ENCODE results near the gene AIRE. TPM values are rescaled to one million over a fixed set of nuclear protein-coding genes. Genes with fewer than 3 reads are reported as not detected.

AIRE gene
- total RNA-seq, 1 donor from 2014 or later: not detected

DNA sequence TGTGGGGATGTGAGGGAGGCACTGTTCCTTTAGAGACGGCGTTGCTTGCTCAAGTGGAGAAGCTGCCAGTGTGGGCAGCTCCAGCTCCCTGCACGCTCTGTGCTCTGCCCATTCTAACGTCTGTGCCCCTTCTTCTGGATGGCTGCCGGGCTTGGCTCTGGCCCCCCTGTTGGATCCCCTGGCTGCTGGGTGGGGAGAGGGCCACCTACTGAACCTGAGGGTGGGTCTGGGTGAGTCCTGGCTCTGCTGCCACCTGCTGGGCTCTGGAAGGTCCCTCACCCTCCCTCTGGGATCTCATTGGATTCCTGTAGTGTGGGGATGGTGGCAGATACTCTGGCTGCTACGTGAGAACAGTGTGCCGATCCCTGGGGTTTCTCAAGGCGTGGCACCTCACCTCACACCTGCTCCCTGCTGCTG is 19.2 kb downstream of the AIRE start:
- no peak for DNase-seq (ENCODE audit: low spot score)

DNA sequence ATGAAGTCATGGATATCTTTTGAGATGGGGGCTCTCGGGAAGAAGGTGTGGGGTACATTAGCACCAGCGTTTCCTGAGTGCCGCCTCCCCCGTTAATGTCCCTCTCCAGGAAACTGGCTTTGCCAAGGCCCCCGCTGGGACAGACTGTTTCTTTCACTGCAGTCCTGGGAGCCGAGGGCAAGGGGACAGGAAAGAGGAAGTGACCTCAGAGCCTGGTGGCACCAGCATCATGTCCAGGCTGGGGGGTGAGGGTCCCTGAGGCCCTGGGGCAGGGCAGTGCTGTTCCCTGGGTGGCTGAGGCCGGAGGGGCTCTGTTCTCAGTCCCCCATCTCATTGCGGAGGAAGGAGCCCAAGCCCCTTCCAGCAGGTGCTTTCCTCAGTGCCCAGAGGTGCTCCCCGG is 20.0 kb downstream of the AIRE start:
- DNase-seq (ENCODE audit: low spot score): no peak

DNA sequence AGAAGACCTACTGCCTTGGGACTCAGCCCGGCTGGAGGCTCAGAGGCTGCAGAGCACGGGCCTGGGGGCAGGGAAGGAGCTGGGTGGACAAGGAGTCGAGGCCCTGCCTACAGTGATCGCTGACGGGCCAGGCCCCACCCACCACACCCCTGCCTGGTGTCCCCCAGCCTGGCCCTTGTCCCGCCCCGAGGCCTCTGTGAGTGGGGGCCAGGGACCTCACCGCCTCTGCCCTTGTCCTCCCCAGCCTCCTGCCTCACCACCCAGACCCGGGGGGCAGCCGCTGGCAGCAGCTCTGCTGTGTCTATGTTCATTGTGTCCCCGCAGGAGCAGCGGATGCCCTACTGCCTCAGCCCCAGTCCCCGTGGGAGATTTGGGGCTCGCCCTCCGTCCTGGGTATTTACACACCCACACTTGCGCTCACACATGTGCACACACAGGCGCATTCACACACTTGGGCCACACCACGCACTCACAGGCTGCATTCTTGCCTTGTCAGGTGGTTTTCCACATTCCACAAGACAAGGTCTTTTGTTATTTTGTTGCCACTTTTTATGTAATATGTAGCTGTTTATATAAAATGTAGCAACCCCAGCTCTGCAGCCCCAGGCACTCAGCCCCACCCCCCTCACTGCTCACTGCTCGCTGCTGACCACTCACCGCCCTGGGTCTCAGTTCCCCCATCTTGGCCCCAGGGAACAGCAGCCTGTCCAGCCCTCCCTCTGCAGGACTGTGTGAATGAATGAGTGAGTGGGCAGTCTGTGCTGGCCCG is 21.4 kb downstream of the AIRE start:
- DNase-seq (ENCODE audit: low spot score): no peak

GRCh38 chr21:44310628-44311507 is 25.2 kb downstream of the AIRE start:
- DNase-seq (ENCODE audit: low spot score): no peak

- no peak for DNase-seq (ENCODE audit: low spot score)
These were observed 26.4 kb downstream of the AIRE start for GRCh38 chr21:44312089-44312488.

DNA sequence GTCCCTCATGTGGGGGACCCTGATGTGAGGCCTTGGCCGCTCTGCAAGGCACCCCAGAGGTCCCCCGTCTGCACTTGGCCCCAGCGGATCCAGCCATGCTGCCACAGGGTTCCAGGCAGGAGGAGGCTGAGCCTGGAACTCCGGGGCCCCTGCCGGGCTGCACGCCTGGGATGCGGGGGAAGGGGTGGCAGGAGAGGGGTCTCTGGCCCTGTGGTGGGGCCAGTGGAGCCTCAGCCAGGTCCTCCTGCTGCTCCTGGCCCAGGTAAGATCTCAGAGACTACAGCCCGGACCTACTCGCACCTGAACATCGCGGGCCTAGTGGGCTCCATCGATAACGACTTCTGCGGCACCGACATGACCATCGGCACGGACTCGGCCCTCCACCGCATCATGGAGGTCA is 27.0 kb downstream of the AIRE start:
- no peak for DNase-seq (ENCODE audit: low spot score)

DNA sequence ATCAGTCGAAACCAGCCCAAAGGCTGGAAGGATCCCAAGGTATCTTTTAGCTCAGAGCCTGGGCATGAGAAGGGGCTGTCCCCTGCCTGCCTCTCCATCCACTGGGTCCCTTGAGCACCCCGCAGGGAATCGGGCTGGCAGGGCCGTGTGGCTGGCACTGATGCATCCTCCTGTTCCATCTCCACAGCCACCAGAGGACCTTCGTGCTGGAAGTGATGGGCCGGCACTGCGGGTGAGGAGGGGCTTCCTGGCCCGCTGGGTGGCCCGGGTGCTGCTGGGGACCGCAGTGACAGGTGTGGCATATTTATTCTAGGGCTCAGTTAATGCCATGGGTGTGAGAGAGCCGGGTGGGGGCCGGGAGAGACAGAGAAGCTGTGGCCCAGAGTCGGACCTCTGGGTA is 27.8 kb downstream of the AIRE start:
- no peak for DNase-seq (ENCODE audit: low spot score)

- no peak for DNase-seq (ENCODE audit: low spot score)
These were observed 28.5 kb downstream of the AIRE start for GRCh38 chr21:44314128-44314527.

GRCh38 chr21:44314561-44314960 is 28.9 kb downstream of the AIRE start:
- DNase-seq (ENCODE audit: low spot score): no peak

GRCh38 chr21:44315691-44316203 is 30.1 kb downstream of the AIRE start:
- DNase-seq (ENCODE audit: low spot score): no peak

DNA sequence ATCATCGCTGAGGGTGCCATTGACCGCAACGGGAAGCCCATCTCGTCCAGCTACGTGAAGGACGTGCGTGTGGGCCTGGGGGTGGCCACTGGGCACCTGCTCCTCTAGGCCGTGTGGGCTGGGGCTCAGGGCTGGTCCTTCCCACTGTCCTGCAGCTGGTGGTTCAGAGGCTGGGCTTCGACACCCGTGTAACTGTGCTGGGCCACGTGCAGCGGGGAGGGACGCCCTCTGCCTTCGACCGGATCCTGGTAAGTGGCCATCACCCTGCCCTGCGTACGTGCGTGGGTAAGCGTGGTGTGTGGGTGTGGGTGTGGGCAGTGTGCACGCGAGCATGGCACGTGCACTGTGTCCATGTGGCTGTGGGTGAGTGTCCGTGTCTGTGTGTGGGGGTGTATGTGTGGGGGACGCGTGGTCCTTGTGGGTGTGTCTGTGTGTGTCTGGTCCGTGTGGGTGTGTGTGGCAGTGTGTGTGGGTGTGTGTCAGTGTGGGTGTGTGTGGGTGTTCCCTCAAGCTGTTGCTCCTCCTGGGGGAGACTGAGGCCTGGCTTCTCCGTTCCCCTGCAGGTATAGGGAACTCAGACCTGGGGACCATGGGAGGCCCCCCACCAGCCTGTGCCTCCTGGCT is 30.7 kb downstream of the AIRE start:
- DNase-seq (ENCODE audit: low spot score): no peak

GRCh38 chr21:44317241-44317782 is 31.6 kb downstream of the AIRE start:
- no peak for DNase-seq (ENCODE audit: low spot score)

DNA sequence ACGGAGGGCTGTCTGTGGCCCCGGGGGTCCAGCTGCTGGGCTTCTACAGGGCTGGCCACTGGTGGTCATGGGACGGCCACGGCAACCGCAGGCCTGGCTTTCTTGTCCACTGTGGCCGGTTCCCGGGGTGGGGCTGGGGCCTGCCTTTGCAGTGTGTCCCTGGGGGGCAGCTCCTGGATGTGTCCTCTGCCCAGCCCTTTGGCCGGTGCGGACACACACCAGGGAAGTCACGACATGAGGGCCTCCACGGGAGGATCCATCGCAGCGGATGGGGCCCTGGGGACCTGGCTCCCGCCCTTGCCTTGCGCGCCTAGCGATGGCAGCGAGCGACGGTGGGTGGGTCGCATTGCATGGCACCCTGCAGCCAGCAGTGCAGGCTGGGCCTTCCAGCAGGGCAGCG is 32.2 kb downstream of the AIRE start:
- DNase-seq (ENCODE audit: low spot score): no peak

- no peak for DNase-seq (ENCODE audit: low spot score)
These were observed 33.0 kb downstream of the AIRE start for GRCh38 chr21:44318489-44319285.

- DNase-seq (ENCODE audit: low spot score): no peak
These were observed 33.9 kb downstream of the AIRE start for GRCh38 chr21:44319407-44320065.

DNA sequence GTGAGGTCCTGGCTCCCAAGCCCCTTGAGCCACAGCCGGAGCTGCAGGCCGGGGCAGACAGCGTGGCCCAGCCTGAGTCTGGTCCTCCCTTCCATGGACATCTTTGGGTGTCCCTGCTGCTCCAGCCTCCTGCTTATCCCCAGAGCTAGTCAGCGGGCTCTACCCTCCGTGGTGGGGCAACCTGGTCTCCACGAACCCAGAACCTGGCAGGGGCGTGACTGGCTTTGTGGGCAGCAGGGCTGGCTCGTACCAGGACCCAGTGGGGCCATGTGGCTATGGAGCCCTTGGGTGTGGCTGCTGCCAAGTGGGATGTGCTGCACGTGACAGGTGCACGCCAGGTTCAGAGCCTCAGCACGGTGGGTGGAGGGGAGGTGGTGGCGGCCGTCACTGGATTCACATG is 35.2 kb downstream of the AIRE start:
- no peak for DNase-seq (ENCODE audit: low spot score)

- DNase-seq (ENCODE audit: low spot score): no peak
These were observed 36.3 kb downstream of the AIRE start for GRCh38 chr21:44321846-44322450.

DNA sequence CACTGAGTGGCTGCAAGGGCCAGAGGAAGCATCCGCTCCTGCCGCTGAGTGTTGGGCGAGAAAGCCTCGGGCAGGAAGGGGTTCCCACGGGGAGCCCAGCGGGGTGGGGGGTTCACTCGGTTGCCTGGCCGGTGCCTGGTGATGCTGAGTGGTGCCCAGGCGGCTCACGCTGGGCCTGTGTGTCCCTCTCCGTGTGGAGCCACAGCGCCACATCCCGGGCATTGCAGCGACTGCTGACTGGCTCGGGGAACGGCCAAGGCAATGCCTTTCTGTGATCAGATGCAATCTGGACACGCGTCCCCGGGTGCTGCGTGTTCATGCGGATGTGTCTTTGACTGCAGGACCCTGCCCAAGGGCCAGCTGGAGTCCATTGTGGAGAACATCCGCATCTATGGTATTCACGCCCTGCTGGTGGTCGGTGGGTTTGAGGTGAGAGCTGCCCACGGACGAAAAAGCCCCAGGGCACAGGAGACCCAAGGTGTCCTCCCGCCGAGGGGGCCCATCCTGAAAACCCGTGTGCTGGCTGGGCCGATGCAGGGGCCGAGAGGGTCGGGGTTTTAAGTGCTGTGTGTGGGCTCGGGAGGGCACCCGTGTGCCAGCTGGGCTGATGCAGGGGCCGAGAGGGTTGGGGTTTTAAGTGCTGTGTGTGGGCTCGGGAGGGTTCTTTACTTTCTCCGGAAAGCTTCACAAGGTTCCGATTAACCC is 37.1 kb downstream of the AIRE start:
- DNase-seq (ENCODE audit: low spot score): no peak

DNA sequence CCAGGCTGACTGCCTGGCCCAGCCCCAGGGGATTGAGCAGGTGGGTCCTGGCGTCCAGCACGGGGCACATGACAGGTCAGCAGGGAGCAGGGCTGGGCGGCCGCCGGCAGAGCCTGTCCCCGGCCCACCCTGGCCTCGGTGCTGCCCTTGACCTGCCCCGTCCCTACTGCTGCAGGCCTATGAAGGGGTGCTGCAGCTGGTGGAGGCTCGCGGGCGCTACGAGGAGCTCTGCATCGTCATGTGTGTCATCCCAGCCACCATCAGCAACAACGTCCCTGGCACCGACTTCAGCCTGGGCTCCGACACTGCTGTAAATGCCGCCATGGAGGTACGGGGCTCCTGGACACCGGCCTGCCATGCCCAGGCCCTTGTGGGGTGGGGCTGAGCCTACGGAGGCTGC is 37.9 kb downstream of the AIRE start:
- DNase-seq (ENCODE audit: low spot score): no peak

Data from ureter (tissue), 1 donor.